ENCODE measurements around the gene DOCK4. TPM values are rescaled to one million over a fixed set of nuclear protein-coding genes. Genes with fewer than 3 reads are reported as not detected.

The DOCK4 gene
- total RNA-seq, 4 donors from 2014 or later = 30.8 to 49.8 (median 37.2) TPM

- TF ChIP-seq EP300 (IDR thresholded peaks at IDR 0.05) (no peak), POLR2A (IDR thresholded peaks at IDR 0.05) (no peak), CTCF (IDR thresholded peaks at IDR 0.05) (no peak)
- Histone ChIP-seq H3K4me3 (no peak overlapping the region), H3K4me1 (peaks cover 0 to 25% (median 1%) of the 10 kb centered on the region in 4 donors), H3K27me3 (no peaks in the 10 kb centered on the region), H3K27ac (no peak overlapping the region), H3K9me3 (no peaks in the 10 kb centered on the region), H3K36me3 (no peaks in the 10 kb centered on the region)
- 82 to 83% methylated on average over 3 of the region's 3 CpGs for WGBS, 2 donors
- no peak for DNase-seq (ENCODE audit: low spot score in 2 of 2)
Measured at GRCh38 chr7:111958431-111958830, 247.8 kb downstream of the DOCK4 start.

- TF ChIP-seq POLR2A (IDR thresholded peaks at IDR 0.05) (no peak), CTCF (IDR thresholded peaks at IDR 0.05) (no peak), EP300 (IDR thresholded peaks at IDR 0.05) (no peak)
- H3K4me1 ChIP-seq = peaks cover 0 to 30% (median 2%) of the 10 kb centered on the region in 4 donors
- H3K4me3 ChIP-seq = no peak overlapping the region
- no peak for DNase-seq (ENCODE audit: low spot score in 2 of 2)
- no peaks in the 10 kb centered on the region for H3K36me3 ChIP-seq
- no peaks in the 10 kb centered on the region for H3K27me3 ChIP-seq
- H3K9me3 ChIP-seq = no peaks in the 10 kb centered on the region
- WGBS, 2 donors = 56 to 59% methylated on average over 1 of the region's 1 CpG
- peak overlapping the region in 1 of 4 donors; percentile 4 for H3K27ac ChIP-seq
Measured at GRCh38 chr7:111955616-111956015, 250.6 kb downstream of the DOCK4 start.

GRCh38 chr7:111954474-111955381 lies 251.5 kb downstream of the DOCK4 start:
- Histone ChIP-seq H3K36me3 (no peaks in the 10 kb centered on the region), H3K27ac (peak overlapping the region in 2 of 4 donors; percentile 12 to 66), H3K9me3 (no peaks in the 10 kb centered on the region), H3K4me1 (peaks cover 0 to 30% (median 2%) of the 10 kb centered on the region in 4 donors), H3K4me3 (no peak overlapping the region), H3K27me3 (no peaks in the 10 kb centered on the region)
- no peak for TF ChIP-seq POLR2A (IDR thresholded peaks at IDR 0.05)
- no peak for TF ChIP-seq CTCF (IDR thresholded peaks at IDR 0.05)
- peak in 1 of 2 donors; percentile 15 for TF ChIP-seq EP300 (IDR thresholded peaks at IDR 0.05)
- 83 to 84% methylated on average over 15 of the region's 15 CpGs for WGBS, 2 donors
- no peak for DNase-seq (ENCODE audit: low spot score in 2 of 2)

GRCh38 chr7:111954056-111954455 lies 252.1 kb downstream of the DOCK4 start:
- Histone ChIP-seq H3K36me3 (no peaks in the 10 kb centered on the region), H3K9me3 (no peaks in the 10 kb centered on the region), H3K27ac (peak overlapping the region in 2 of 4 donors; percentile 12 to 66), H3K4me3 (no peak overlapping the region), H3K4me1 (peaks cover 0 to 26% (median 2%) of the 10 kb centered on the region in 4 donors), H3K27me3 (no peaks in the 10 kb centered on the region)
- 87 to 88% methylated on average over 5 of the region's 5 CpGs for whole genome bisulfite sequencing, 2 donors
- no peak for TF ChIP-seq POLR2A (IDR thresholded peaks at IDR 0.05)
- TF ChIP-seq CTCF (IDR thresholded peaks at IDR 0.05) = no peak
- TF ChIP-seq EP300 (IDR thresholded peaks at IDR 0.05) = no peak
- DNase-seq (ENCODE audit: low spot score in 2 of 2) = no peak

GRCh38 chr7:111953611-111954010 lies 252.6 kb downstream of the DOCK4 start:
- no peak overlapping the region for H3K4me3 ChIP-seq
- peaks cover 0 to 22% (median 2%) of the 10 kb centered on the region in 4 donors for H3K4me1 ChIP-seq
- H3K9me3 ChIP-seq = no peaks in the 10 kb centered on the region
- no peak for DNase-seq (ENCODE audit: low spot score in 2 of 2)
- no peak for TF ChIP-seq POLR2A (IDR thresholded peaks at IDR 0.05)
- no peak for TF ChIP-seq CTCF (IDR thresholded peaks at IDR 0.05)
- no peak for TF ChIP-seq EP300 (IDR thresholded peaks at IDR 0.05)
- peaks cover 0 to 2% (median 0%) of the 10 kb centered on the region in 3 donors for H3K36me3 ChIP-seq
- no peaks in the 10 kb centered on the region for H3K27me3 ChIP-seq
- whole genome bisulfite sequencing, 2 donors = 0 to 5% methylated on average over 1 of the region's 1 CpG
- H3K27ac ChIP-seq = peak overlapping the region in 1 of 4 donors; percentile 12
